ENCODE data around the gene SAMHD1. TPM values are rescaled to one million over a fixed set of nuclear protein-coding genes. Genes with fewer than 3 reads are reported as not detected.

The SAMHD1 gene
- total and polyA plus RNA-seq, 2 of the 13 experiments (the other 11 are each of a cell fraction or from before 2014, with no cell fraction given): 16.9 to 43.5 TPM

- TF ChIP-seq ZNF687 (CRISPR knock-in tag; IDR thresholded peaks at IDR 0.05): peak; percentile 89
- TF ChIP-seq CTCF (CRISPR knock-in tag; IDR thresholded peaks at IDR 0.05): peak; percentile 100
- TF ChIP-seq MTA3 (CRISPR knock-in tag; IDR thresholded peaks at IDR 0.05): no peak
- no peak for TF ChIP-seq EED (CRISPR knock-in tag; IDR thresholded peaks at IDR 0.05)
- no peak for TF ChIP-seq ZNF720 (CRISPR knock-in tag; IDR thresholded peaks at IDR 0.05)
- no peak for TF ChIP-seq ASH2L (IDR thresholded peaks at IDR 0.05; ENCODE audit: insufficient read length, low read depth, low read length)
- TF ChIP-seq ZUFSP (CRISPR knock-in tag; IDR thresholded peaks at IDR 0.05; ENCODE audit: borderline replicate concordance): no peak
- no peak for TF ChIP-seq CREB3 (CRISPR knock-in tag; IDR thresholded peaks at IDR 0.05)
- TF ChIP-seq KAT8 (CRISPR knock-in tag; IDR thresholded peaks at IDR 0.05): peak; percentile 54; the same call in 1 of the 2 replicates
- no peak for TF ChIP-seq ZKSCAN1 (IDR thresholded peaks at IDR 0.05; ENCODE audit: low read length)
These were observed 64.4 kb downstream of the SAMHD1 start (continued) for GRCh38 chr20:36886859-36887751.
